Measurements from ENCODE around the gene ARHGAP42. TPM values are rescaled to one million over a fixed set of nuclear protein-coding genes. Genes with fewer than 3 reads are reported as not detected.
A peak's percentile ranks its signal among the peaks of the same experiment; 100 is the strongest.

ARHGAP42 gene
- total and polyA plus RNA-seq, 2 of the 4 experiments (the other 2 are of a cell fraction): 2.9 to 7.3 TPM

GRCh38 chr11:100805506-100806199, 118.6 kb downstream of the ARHGAP42 start:
- H3K9ac ChIP-seq (ENCODE audit: low read depth, low read length): no peak overlapping the region
- H3K56ac ChIP-seq (ENCODE audit: extremely low read depth, insufficient read depth, low read length): no peak overlapping the region
- H3K27me3 ChIP-seq (ENCODE audit: control insufficient read depth, insufficient read depth, low read length): no peaks in the 10 kb centered on the region
- no peak for TF ChIP-seq POLR2A (IDR thresholded peaks at IDR 0.05; ENCODE audit: low read depth, low read length)
- TF ChIP-seq CHD1 (IDR thresholded peaks at IDR 0.05; ENCODE audit: low read depth, low read length): no peak
- TF ChIP-seq RAD21 (IDR thresholded peaks at IDR 0.05; ENCODE audit: low read length): no peak
- no peak for TF ChIP-seq FOS (IDR thresholded peaks at IDR 0.05; ENCODE audit: low read depth, low read length)
- TF ChIP-seq NFE2L2 (IDR thresholded peaks at IDR 0.05; ENCODE audit: low read depth, low read length): no peak
- TF ChIP-seq ELK1 (IDR thresholded peaks at IDR 0.05; ENCODE audit: borderline replicate concordance, low read depth, low read length): no peak
- H3K23ac ChIP-seq (ENCODE audit: low read depth, low read length): no peak overlapping the region
- 0 out of 2 replicates have a peak, but pooled peaks cover 3% of the 10 kb centered on the region for H3K9me1 ChIP-seq (ENCODE audit: insufficient read depth, low read length)
- DNase-seq (peak; percentile 37), ATAC-seq (ENCODE audit: low read depth) (no peak)
- peaks cover 3 to 4% of the 10 kb centered on the region in 2 experiments; a peak in 1 of 4 replicates for H3K79me1 ChIP-seq (ENCODE audit: low read depth in 1 of 2, low read length in 2 of 2)
- no peak overlapping the region for H3K18ac ChIP-seq (ENCODE audit: low read depth, low read length)
- H3K4ac ChIP-seq (ENCODE audit: low read depth, low read length): no peak overlapping the region
- H2BK15ac ChIP-seq (ENCODE audit: low read depth, low read length): no peak overlapping the region
- dilution Hi-C loops (cut with HindIII; ENCODE audit: low sequenced_read_pairs, unreplicated experiment) (no loop called here), in situ Hi-C loops (cut with MboI; ENCODE audit: low sequenced_read_pairs) (no loop called here), intact Hi-C loops (cut with micrococcal nuclease) (loop anchor here (5.0 kb wide), 1 partner anchor 118 kb away; the partner anchor contains the start of gene ARHGAP42)
- H4K8ac ChIP-seq (ENCODE audit: low read depth in 2 of 2, low read length in 2 of 2): no peak overlapping the region
- no peaks in the 10 kb centered on the region for H3K9me3 ChIP-seq (ENCODE audit: control insufficient read depth, insufficient read depth, low read length)
- no peak overlapping the region for H3K4me3 ChIP-seq (ENCODE audit: insufficient read depth, low read depth, low read length)
- H2BK5ac ChIP-seq (ENCODE audit: low read depth, low read length, poor library complexity, severe bottlenecking): no peak overlapping the region
- H2BK120ac ChIP-seq (ENCODE audit: low read depth, low read length): no peak overlapping the region
- no peak overlapping the region for H3K14ac ChIP-seq (replicated peaks; ENCODE audit: low read depth, low read length)
- no CpG with 5 or more reads among the region's 1 CpG for WGBS, 2 experiments (ENCODE audit: extremely low coverage in 2 of 2, insufficient read length in 1 of 2)
- no peak overlapping the region for H3K4me2 ChIP-seq (ENCODE audit: low read depth, low read length)
- H3K4me1 ChIP-seq (ENCODE audit: control insufficient read depth, insufficient read depth, low read length): peaks cover 6% of the 10 kb centered on the region
- H4K20me1 ChIP-seq (ENCODE audit: insufficient read depth, low read length): no peaks in the 10 kb centered on the region
- no peak overlapping the region for H2BK20ac ChIP-seq (ENCODE audit: low read depth, low read length)
- no peak overlapping the region for H2AK9ac ChIP-seq (replicated peaks; ENCODE audit: low read depth, low read length, poor library complexity)
- BruUV-seq (replicated peaks): no TSS peak
- no peak overlapping the region for H2AFZ ChIP-seq (replicated peaks; ENCODE audit: low read length, poor library complexity)
- no peaks in the 10 kb centered on the region for H3K36me3 ChIP-seq (ENCODE audit: control insufficient read depth, insufficient read depth, low read length)
- H4K5ac ChIP-seq (ENCODE audit: low read depth, low read length): no peak overlapping the region
- H4K91ac ChIP-seq (ENCODE audit: insufficient read depth, low read depth, low read length): no peak overlapping the region
- POLR2A ChIA-PET (ENCODE audit: unreplicated experiment): no interaction called here
- CTCF ChIA-PET: no interaction called here
- no peak overlapping the region for H3K27ac ChIP-seq (ENCODE audit: insufficient read depth, low read length)
- H2AK5ac ChIP-seq (ENCODE audit: low read depth, low read length): no peak overlapping the region

Measured in IMR-90 (cell line).